Measurements from ENCODE around the gene RPGRIP1L.

- peak in 1 of 3 experiments; percentile 22 for TF ChIP-seq CTCF (IDR thresholded peaks at IDR 0.05)
- TF ChIP-seq POLR2A (IDR thresholded peaks at IDR 0.05), result no peak
These were observed at the start of gene RPGRIP1L, which contains the start of gene FTO for GRCh38 chr16:53703590-53704444.
